ENCODE measurements around the gene GBGT1.

GBGT1 gene

GRCh38 chr9:133134388-133135145 lies 29.1 kb downstream of the GBGT1 start:
- TF ChIP-seq CTCF (IDR thresholded peaks at IDR 0.05; ENCODE audit: control insufficient read depth, extremely low read depth, insufficient read depth) = no peak
- 0 out of 2 replicates have a peak overlapping the region, but pooled peaks have one; percentile 9 for H3K4me3 ChIP-seq (ENCODE audit: low read depth, low read length)
- DNase-seq (ENCODE audit: low read depth) = no peak

DNA sequence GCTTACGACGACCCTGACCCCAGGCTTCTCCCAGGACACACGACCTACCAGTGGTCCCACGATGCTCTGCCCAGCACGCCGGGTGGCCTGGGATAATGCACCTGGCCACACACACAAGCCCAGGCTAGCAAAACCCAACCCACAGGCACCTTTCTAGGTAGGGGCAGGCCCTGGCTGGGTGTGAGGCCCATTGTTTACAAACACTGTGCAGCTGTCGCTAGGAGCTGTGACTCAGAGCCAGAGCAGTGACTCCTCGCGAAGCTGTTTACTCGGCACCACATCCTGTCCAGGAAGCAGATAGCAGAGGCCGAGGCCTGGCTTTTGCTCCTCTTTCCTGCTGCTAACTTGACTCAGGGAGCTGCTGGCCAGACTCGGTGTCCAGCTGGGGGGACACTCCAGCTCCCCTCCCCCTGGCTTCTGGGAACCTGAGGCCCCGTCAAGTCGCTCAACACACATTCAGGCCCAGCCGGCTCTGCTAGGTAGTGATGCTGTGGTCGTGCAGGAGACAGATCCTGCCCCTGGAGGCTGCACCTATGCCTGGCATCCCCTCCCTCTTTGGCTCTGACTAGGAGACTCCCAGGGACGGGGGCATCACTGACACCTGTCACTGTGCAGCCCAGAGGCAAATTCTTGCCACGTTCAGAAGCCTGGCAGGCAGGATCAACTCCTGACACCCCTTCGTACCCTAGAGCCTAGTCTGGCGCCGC lies 29.9 kb downstream of the GBGT1 start:
- peak; percentile 87 for DNase-seq (ENCODE audit: low read depth)
- 0 out of 2 replicates have a peak overlapping the region, but pooled peaks have one; percentile 9 for H3K4me3 ChIP-seq (ENCODE audit: low read depth, low read length)
- no peak for TF ChIP-seq CTCF (IDR thresholded peaks at IDR 0.05; ENCODE audit: control insufficient read depth, extremely low read depth, insufficient read depth)

GRCh38 chr9:133132174-133132573 lies 31.5 kb downstream of the GBGT1 start:
- DNase-seq (ENCODE audit: low read depth) = no peak
- no peak overlapping the region for H3K4me3 ChIP-seq (ENCODE audit: low read depth, low read length)
- TF ChIP-seq CTCF (IDR thresholded peaks at IDR 0.05; ENCODE audit: control insufficient read depth, extremely low read depth, insufficient read depth) = no peak

- DNase-seq (ENCODE audit: low read depth) = no peak
- H3K4me3 ChIP-seq (ENCODE audit: low read depth, low read length) = no peak overlapping the region
- no peak for TF ChIP-seq CTCF (IDR thresholded peaks at IDR 0.05; ENCODE audit: control insufficient read depth, extremely low read depth, insufficient read depth)
Observed at GRCh38 chr9:133131506-133131905, 32.2 kb downstream of the GBGT1 start.

- no peak overlapping the region for H3K4me3 ChIP-seq (ENCODE audit: low read depth, low read length)
- no peak for TF ChIP-seq CTCF (IDR thresholded peaks at IDR 0.05; ENCODE audit: control insufficient read depth, extremely low read depth, insufficient read depth)
- no peak for DNase-seq (ENCODE audit: low read depth)
Observed at GRCh38 chr9:133130685-133131244, 32.9 kb downstream of the GBGT1 start.

DNA sequence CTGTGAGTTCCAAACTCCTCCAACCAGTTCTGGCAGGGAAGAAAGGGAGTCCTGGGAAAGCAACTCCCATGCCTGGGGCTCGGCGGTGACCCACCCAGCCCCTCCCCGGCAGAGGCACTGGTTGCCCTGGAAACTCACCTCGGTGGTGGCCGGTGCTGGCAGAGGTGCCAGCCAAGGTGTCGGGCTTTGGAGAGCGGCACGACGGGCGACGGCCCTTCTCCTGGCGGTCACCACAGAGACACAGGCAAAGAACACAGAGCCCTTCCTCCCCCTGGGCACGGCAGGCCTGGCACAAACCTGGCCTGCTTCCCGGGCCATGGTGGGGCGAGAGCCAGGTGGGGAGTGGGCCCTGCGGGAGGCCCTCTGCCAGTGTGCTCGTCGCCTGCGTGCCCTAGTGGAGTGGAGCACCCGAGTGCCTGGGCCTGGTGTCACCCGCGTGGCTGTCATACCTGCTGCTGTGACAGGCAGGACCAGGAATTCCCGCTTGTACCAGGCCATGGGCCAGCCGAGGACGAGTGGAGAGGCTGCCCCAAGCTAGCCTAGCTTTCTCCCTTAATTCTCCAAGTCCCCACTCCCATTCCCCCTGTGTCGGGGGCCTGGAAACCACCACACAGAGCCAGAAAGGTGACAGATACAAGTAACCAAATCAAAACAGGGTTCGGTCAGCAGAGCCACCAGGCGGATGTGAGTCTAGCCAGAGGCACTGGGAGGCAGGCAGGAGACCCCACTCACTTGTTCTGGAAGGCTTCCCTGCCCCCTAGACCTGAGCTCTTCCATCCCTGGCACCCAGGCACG lies 34.5 kb downstream of the GBGT1 start:
- H3K4me3 ChIP-seq (ENCODE audit: low read depth, low read length) = no peak overlapping the region
- no peak for TF ChIP-seq CTCF (IDR thresholded peaks at IDR 0.05; ENCODE audit: control insufficient read depth, extremely low read depth, insufficient read depth)

More for the DNA sequence above, 34.5 kb downstream of the GBGT1 start:
- no peak for DNase-seq (ENCODE audit: low read depth)

Measured in LNCaP clone FGC (cell line).